Neural cell (in vitro differentiated cells): ENCODE data around the gene GPR152. TPM values are rescaled to one million over a fixed set of nuclear protein-coding genes. Genes with fewer than 3 reads are reported as not detected.
A peak's percentile ranks its signal among the peaks of the same experiment; 100 is the strongest.

Experiments
- H2AFZ ChIP-seq: fragments of 200-600, 300-800 bp; sonication (generic), shearing (Covaris generic); 2 replicates; pipeline ENCODE4 v1.6.0; 2014; ENCODE audit warnings: low read depth, mild to moderate bottlenecking, antibody characterized with exemption, low read length, moderate library complexity
- H3F3A ChIP-seq: fragments of 200-600 bp; shearing (Covaris generic); 2 replicates; pipeline ENCODE4 v1.6.1; 2016; ENCODE audit warnings: mild to moderate bottlenecking, moderate library complexity, mixed read lengths, antibody characterized with exemption, low read length; ENCODE audit not compliant: insufficient read depth, poor library complexity, severe bottlenecking
- H3K27ac ChIP-seq: fragments of 200-600, 300-800 bp; sonication (generic), shearing (Covaris generic); 2 replicates; pipeline ENCODE4 v1.5.1; 2014; ENCODE audit warnings: mild to moderate bottlenecking, low read length, moderate library complexity
- H3K27me3 ChIP-seq: fragments of 300-800, 200-600 bp; sonication (generic), shearing (Covaris generic); 2 replicates; pipeline ENCODE4 v1.6.0; 2014; ENCODE audit warnings: mild to moderate bottlenecking, low read depth, low read length, moderate library complexity; ENCODE audit not compliant: insufficient read depth
- H3K36me3 ChIP-seq: fragments of 300-800, 200-600 bp; sonication (generic), shearing (Covaris generic); 2 replicates; pipeline ENCODE4 v1.5.1; 2014; ENCODE audit warnings: mild to moderate bottlenecking, antibody characterized with exemption, low read length, moderate library complexity; ENCODE audit not compliant: insufficient read depth
- H3K4me2 ChIP-seq: fragments of 300-800, 200-600 bp; sonication (generic), shearing (Covaris generic); 2 replicates; pipeline ENCODE4 v1.6.0; 2014; ENCODE audit warnings: mild to moderate bottlenecking, low read length
- H3K4me3 ChIP-seq: fragments of 300-800, 200-600 bp; sonication (generic), shearing (Covaris generic); 2 replicates; pipeline ENCODE4 v1.5.1; 2014; ENCODE audit warnings: mild to moderate bottlenecking, low read length, moderate library complexity
- H3K79me2 ChIP-seq: fragments of 200-600 bp; shearing (Covaris generic); replicated peaks from 2 replicates; pipeline ENCODE4 v1.6.0; 2014; ENCODE audit warnings: mild to moderate bottlenecking, low read length, moderate library complexity; ENCODE audit not compliant: insufficient read depth
- H3K9ac ChIP-seq: fragments of 300-800, 200-600 bp; sonication (generic), shearing (Covaris generic); 2 replicates; pipeline ENCODE4 v1.6.1; 2016; ENCODE audit warnings: mild to moderate bottlenecking, low read length, mixed read lengths
- H3K9me2 ChIP-seq: fragments of 200-600 bp; shearing (Covaris generic); 2 replicates; pipeline ENCODE4 v1.6.1; 2016; ENCODE audit warnings: mild to moderate bottlenecking, low read length, mixed read lengths; ENCODE audit not compliant: insufficient read depth
- H3K9me3 ChIP-seq: fragments of 200-600, 300-800 bp; sonication (generic), shearing (Covaris generic); 2 replicates; pipeline ENCODE4 v1.6.1; 2016; ENCODE audit warnings: mild to moderate bottlenecking, mixed run types, low read length, moderate library complexity, mixed read lengths
- H4K20me1 ChIP-seq: fragments of 200-600 bp; shearing (Covaris generic); 2 replicates; pipeline ENCODE4 v1.6.1; 2016; ENCODE audit warnings: mild to moderate bottlenecking, mixed run types; ENCODE audit not compliant: insufficient read depth
- EP300 ChIP-seq: fragments of 450-650 bp; conservative IDR thresholded peaks from 2 replicates; pipeline ENCODE4 v1.6.1; 2014; ENCODE audit warnings: antibody characterized with exemption, mild to moderate bottlenecking, moderate library complexity; ENCODE audit not compliant: poor library complexity, severe bottlenecking
- EZH2 ChIP-seq: fragments of 200-600, 300-800 bp; shearing (Covaris generic), sonication (generic); IDR thresholded peaks from 2 replicates; pipeline ENCODE4 v1.6.1; 2014; ENCODE audit warnings: antibody characterized with exemption, low read length, borderline replicate concordance, mild to moderate bottlenecking; ENCODE audit not compliant: insufficient read depth, poor library complexity, severe bottlenecking
- MXI1 ChIP-seq: fragments of 450-650 bp; conservative IDR thresholded peaks from 2 replicates; pipeline ENCODE4 v1.6.1; 2014; ENCODE audit warnings: antibody characterized with exemption, mild to moderate bottlenecking; ENCODE audit not compliant: poor library complexity, severe bottlenecking
- POLR2AphosphoS5 ChIP-seq: IDR thresholded peaks from 2 replicates; pipeline ENCODE4 v1.6.1; 2012
- RAD21 ChIP-seq: fragments of 450-650 bp; conservative IDR thresholded peaks from 2 replicates; pipeline ENCODE4 v1.6.1; 2014; ENCODE audit warnings: antibody characterized with exemption, mild to moderate bottlenecking, moderate library complexity
- SMC3 ChIP-seq: fragments of 450-650 bp; conservative IDR thresholded peaks from 2 replicates; pipeline ENCODE4 v1.6.1; 2014; ENCODE audit warnings: antibody characterized with exemption, mild to moderate bottlenecking, moderate library complexity; ENCODE audit not compliant: poor library complexity
- TAF1 ChIP-seq: IDR thresholded peaks from 2 replicates; pipeline ENCODE4 v1.6.1; 2012; ENCODE audit warnings: low read depth
- polyA plus RNA-seq: library from polyadenylated mRNA; depleted of rRNA; stranded (reverse); fragments of >200 nt; gene quantifications from 2 replicates; pipeline ENCODE4 v1.2.3, GENCODE V29; 2014
- TF ChIP-seq, protein P1 (sequence below): IDR thresholded peaks from 2 replicates; pipeline ENCODE4 v1.6.1; 2012; ENCODE audit warnings: borderline replicate concordance
- TF ChIP-seq, protein P2 (sequence below): fragments of 450-650 bp; IDR thresholded peaks from 2 replicates; pipeline ENCODE4 v1.5.1; 2014; ENCODE audit warnings: antibody characterized with exemption, mild to moderate bottlenecking, moderate library complexity; ENCODE audit not compliant: poor library complexity, severe bottlenecking

GPR152 gene
- polyA plus RNA-seq, 1 donor from 2014 or later: not detected

DNA sequence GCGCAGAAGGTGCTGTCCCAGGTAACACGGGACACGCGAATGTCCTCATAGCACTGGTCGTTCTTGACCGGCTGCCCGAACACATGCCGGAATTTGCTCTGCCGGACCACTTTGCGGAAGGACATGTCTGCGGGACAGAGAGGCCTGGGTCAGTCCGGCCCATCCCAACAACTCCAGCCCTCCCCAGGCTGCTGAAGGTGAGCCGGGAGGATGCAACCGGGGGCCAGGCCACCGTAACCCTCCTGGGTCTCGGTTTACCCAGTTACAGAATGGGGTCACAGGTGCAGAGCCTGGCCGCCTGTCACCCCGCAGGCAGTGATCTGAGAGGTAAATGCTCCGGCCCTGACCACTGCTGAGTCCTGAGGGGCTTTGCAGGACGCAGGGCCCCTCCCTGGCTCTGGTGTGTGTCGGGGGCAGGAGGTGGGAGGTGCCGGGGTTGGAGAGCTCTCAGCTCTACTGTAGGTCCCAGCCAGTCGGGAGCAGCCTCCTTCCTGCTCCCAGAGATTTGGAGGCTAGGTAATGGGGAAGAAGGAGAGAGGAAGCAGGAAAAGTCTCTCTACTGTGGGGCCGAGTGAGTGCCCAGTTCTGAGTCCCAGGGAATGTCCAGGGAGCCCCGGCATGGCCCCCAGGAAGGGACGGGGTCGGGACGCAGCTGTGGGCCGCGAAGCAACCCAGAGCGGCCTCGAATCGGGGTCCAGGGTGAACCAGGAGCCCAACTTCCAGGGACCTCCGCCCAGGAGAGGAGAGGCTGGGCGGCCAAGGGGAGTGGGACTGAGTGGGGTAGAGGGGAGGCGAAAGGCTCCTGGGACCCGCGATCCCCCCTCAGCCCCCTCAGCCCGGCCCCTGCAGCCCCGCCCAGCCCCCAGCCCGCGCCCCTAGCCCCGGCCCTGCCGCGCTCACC lies 9.8 kb downstream of the GPR152 start:
- no peak for TF ChIP-seq SMC3
- TF ChIP-seq, protein P1, sequence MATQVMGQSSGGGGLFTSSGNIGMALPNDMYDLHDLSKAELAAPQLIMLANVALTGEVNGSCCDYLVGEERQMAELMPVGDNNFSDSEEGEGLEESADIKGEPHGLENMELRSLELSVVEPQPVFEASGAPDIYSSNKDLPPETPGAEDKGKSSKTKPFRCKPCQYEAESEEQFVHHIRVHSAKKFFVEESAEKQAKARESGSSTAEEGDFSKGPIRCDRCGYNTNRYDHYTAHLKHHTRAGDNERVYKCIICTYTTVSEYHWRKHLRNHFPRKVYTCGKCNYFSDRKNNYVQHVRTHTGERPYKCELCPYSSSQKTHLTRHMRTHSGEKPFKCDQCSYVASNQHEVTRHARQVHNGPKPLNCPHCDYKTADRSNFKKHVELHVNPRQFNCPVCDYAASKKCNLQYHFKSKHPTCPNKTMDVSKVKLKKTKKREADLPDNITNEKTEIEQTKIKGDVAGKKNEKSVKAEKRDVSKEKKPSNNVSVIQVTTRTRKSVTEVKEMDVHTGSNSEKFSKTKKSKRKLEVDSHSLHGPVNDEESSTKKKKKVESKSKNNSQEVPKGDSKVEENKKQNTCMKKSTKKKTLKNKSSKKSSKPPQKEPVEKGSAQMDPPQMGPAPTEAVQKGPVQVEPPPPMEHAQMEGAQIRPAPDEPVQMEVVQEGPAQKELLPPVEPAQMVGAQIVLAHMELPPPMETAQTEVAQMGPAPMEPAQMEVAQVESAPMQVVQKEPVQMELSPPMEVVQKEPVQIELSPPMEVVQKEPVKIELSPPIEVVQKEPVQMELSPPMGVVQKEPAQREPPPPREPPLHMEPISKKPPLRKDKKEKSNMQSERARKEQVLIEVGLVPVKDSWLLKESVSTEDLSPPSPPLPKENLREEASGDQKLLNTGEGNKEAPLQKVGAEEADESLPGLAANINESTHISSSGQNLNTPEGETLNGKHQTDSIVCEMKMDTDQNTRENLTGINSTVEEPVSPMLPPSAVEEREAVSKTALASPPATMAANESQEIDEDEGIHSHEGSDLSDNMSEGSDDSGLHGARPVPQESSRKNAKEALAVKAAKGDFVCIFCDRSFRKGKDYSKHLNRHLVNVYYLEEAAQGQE: no peak
- no peak for TF ChIP-seq EP300
- no peak for TF ChIP-seq TAF1
- no peak for TF ChIP-seq RAD21
- no peak for TF ChIP-seq MXI1
- TF ChIP-seq, protein P2, sequence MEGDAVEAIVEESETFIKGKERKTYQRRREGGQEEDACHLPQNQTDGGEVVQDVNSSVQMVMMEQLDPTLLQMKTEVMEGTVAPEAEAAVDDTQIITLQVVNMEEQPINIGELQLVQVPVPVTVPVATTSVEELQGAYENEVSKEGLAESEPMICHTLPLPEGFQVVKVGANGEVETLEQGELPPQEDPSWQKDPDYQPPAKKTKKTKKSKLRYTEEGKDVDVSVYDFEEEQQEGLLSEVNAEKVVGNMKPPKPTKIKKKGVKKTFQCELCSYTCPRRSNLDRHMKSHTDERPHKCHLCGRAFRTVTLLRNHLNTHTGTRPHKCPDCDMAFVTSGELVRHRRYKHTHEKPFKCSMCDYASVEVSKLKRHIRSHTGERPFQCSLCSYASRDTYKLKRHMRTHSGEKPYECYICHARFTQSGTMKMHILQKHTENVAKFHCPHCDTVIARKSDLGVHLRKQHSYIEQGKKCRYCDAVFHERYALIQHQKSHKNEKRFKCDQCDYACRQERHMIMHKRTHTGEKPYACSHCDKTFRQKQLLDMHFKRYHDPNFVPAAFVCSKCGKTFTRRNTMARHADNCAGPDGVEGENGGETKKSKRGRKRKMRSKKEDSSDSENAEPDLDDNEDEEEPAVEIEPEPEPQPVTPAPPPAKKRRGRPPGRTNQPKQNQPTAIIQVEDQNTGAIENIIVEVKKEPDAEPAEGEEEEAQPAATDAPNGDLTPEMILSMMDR: no peak
- no peak for TF ChIP-seq POLR2AphosphoS5
- no peak for TF ChIP-seq EZH2
- no peaks in the 10 kb centered on the region for H3K27me3 ChIP-seq
- peak overlapping the region; percentile 14 for H2AFZ ChIP-seq
- no peaks in the 10 kb centered on the region for H3F3A ChIP-seq
- H3K27ac ChIP-seq: peak overlapping the region; percentile 56
- no peaks in the 10 kb centered on the region for H3K9me2 ChIP-seq
- no peaks in the 10 kb centered on the region for H3K79me2 ChIP-seq
- no peaks in the 10 kb centered on the region for H4K20me1 ChIP-seq
- peak overlapping the region; percentile 82 for H3K4me3 ChIP-seq
- H3K9ac ChIP-seq: peak overlapping the region; percentile 80
- H3K36me3 ChIP-seq: no peaks in the 10 kb centered on the region
- H3K9me3 ChIP-seq: no peaks in the 10 kb centered on the region
- peak overlapping the region; percentile 86 for H3K4me2 ChIP-seq

DNA sequence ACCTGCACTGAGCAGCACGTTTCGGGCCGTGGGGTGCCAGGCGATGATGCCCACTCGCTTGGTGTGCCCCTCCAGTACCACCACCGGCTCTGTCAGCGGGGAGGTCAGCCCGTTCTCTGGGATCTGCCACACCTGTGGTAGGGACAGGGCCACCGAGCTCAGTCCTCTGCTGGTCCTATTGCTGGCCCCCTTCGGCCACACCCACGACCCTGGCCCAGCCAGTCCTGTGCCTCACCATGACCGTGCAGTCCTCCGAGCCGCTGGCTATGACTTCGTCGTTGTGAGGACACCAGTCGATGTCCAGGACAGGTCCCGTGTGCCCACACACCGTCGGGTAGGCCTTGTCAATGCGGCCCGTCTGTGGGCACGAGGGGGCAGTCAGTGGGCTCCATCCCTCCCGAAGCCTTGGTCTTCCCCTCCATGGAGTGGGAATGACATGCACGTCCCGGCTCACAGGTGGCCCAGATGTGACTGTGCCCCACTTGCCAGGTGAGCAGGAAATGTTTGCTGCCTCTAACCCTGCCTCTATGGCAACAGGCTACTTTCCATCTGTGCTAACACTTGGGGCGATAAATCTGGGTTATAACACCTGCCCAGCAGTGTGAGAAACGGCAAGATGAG lies 10.7 kb downstream of the GPR152 start:
- Histone ChIP-seq H2AFZ (no peak overlapping the region), H3K9me3 (no peaks in the 10 kb centered on the region), H3K4me3 (no peak overlapping the region), H3K4me2 (no peak overlapping the region), H3K27ac (no peak overlapping the region), H3K79me2 (no peaks in the 10 kb centered on the region), H3K27me3 (no peaks in the 10 kb centered on the region), H3K36me3 (no peaks in the 10 kb centered on the region), H4K20me1 (no peaks in the 10 kb centered on the region), H3K9me2 (no peaks in the 10 kb centered on the region), H3K9ac (no peak overlapping the region), H3F3A (no peaks in the 10 kb centered on the region)
- TF ChIP-seq, protein P2: no peak
- TF ChIP-seq EZH2: no peak
- TF ChIP-seq, protein P1: no peak
- no peak for TF ChIP-seq SMC3
- no peak for TF ChIP-seq MXI1
- no peak for TF ChIP-seq TAF1
- TF ChIP-seq EP300: no peak
- no peak for TF ChIP-seq RAD21
- no peak for TF ChIP-seq POLR2AphosphoS5
